OCI-LY1 (cell line): Measurements from ENCODE around the gene CXCL1.

Experiments used
- EZH2 ChIP-seq: fragments of 200-600 bp; sonication (generic), shearing (Covaris generic); IDR thresholded peaks from 2 replicates; pipeline ENCODE4 v1.8.0; 2017; ENCODE audit warnings: borderline replicate concordance, mixed run types, mild to moderate bottlenecking, antibody characterized with exemption, low read length, moderate library complexity, mixed read lengths
- TF ChIP-seq, protein P1 (sequence below): fragments of 200-600 bp; sonication (generic), shearing (Covaris generic); IDR thresholded peaks from 2 replicates; pipeline ENCODE4 v1.5.1; 2017; ENCODE audit warnings: mild to moderate bottlenecking, antibody characterized with exemption, low read length, moderate library complexity, mixed read lengths

DNA sequence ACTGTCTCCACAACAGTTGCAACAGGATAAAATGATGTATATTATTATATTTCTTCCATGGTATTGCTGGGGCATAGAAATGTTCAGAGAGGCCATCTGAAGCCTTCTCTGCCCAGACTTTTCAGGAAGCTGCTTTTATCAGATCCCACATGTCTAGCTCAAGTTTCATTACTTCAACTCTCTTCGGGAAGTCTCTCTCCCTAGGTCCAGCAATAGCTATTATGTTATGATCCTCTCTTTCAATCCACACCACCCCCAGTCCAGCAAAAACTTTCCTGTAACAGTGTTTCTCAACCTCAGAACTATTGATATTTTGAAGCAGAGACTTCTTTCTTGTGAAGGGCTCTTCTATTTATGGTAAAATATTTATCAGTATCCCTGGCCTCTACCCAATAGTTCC, 44.9 kb downstream of the CXCL1 start:
- TF ChIP-seq, protein P1, sequence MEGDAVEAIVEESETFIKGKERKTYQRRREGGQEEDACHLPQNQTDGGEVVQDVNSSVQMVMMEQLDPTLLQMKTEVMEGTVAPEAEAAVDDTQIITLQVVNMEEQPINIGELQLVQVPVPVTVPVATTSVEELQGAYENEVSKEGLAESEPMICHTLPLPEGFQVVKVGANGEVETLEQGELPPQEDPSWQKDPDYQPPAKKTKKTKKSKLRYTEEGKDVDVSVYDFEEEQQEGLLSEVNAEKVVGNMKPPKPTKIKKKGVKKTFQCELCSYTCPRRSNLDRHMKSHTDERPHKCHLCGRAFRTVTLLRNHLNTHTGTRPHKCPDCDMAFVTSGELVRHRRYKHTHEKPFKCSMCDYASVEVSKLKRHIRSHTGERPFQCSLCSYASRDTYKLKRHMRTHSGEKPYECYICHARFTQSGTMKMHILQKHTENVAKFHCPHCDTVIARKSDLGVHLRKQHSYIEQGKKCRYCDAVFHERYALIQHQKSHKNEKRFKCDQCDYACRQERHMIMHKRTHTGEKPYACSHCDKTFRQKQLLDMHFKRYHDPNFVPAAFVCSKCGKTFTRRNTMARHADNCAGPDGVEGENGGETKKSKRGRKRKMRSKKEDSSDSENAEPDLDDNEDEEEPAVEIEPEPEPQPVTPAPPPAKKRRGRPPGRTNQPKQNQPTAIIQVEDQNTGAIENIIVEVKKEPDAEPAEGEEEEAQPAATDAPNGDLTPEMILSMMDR = no peak
- no peak for TF ChIP-seq EZH2
